KMS-11 (cell line): ENCODE measurements around the gene KLHL20.

ENCODE experiments used
- H2AFZ ChIP-seq: fragments of 200-600 bp; sonication (generic); 2 replicates; pipeline ENCODE4 v1.6.1; 2016; ENCODE audit warnings: antibody characterized with exemption, mixed run types, low read depth
- H3K27ac ChIP-seq: fragments of 200-600 bp; sonication (generic); 2 replicates; pipeline ENCODE4 v1.6.1; 2016; ENCODE audit warnings: mild to moderate bottlenecking, mixed run types
- H3K27me3 ChIP-seq: fragments of 200-600 bp; sonication (generic); 2 replicates; pipeline ENCODE4 v1.6.1; 2017; ENCODE audit warnings: mild to moderate bottlenecking, low read depth, mixed run types, moderate library complexity; ENCODE audit not compliant: insufficient read depth
- H3K36me3 ChIP-seq: fragments of 200-600 bp; sonication (generic); 2 replicates; pipeline ENCODE4 v1.6.1; 2017; ENCODE audit warnings: mild to moderate bottlenecking, mixed run types; ENCODE audit not compliant: insufficient read depth
- H3K4me1 ChIP-seq: fragments of 200-600 bp; sonication (generic); 2 replicates; pipeline ENCODE4 v1.6.1; 2016; ENCODE audit warnings: mild to moderate bottlenecking, low read depth, mixed run types; ENCODE audit not compliant: poor library complexity, severe bottlenecking
- H3K4me2 ChIP-seq: fragments of 200-600 bp; sonication (generic); 2 replicates; pipeline ENCODE4 v1.7.0; 2016; ENCODE audit warnings: mild to moderate bottlenecking, mixed run types
- H3K4me3 ChIP-seq: fragments of 200-600 bp; sonication (generic); IDR thresholded peaks from 2 replicates; pipeline ENCODE4 v1.6.1; 2017; ENCODE audit warnings: low read depth, low read length, mixed read lengths; ENCODE audit not compliant: insufficient read depth
- H3K79me2 ChIP-seq: fragments of 200-600 bp; sonication (generic); 2 replicates; pipeline ENCODE4 v1.6.1; 2016; ENCODE audit warnings: low read depth, mixed run types; ENCODE audit not compliant: insufficient read depth
- H3K9ac ChIP-seq: fragments of 200-600 bp; sonication (generic); 2 replicates; pipeline ENCODE4 v1.6.1; 2016; ENCODE audit warnings: mild to moderate bottlenecking, mixed run types
- H4K20me1 ChIP-seq: fragments of 200-600 bp; sonication (generic); 2 replicates; pipeline ENCODE4 v1.6.1; 2016; ENCODE audit warnings: mild to moderate bottlenecking, mixed run types; ENCODE audit not compliant: insufficient read depth
- TF ChIP-seq, protein P1 (sequence below): fragments of 200-600 bp; sonication (generic); conservative IDR thresholded peaks from 2 replicates; pipeline ENCODE4 v1.6.1; 2017; ENCODE audit warnings: low read depth, mild to moderate bottlenecking, antibody characterized with exemption, low read length, moderate library complexity, mixed read lengths

The KLHL20 gene

DNA sequence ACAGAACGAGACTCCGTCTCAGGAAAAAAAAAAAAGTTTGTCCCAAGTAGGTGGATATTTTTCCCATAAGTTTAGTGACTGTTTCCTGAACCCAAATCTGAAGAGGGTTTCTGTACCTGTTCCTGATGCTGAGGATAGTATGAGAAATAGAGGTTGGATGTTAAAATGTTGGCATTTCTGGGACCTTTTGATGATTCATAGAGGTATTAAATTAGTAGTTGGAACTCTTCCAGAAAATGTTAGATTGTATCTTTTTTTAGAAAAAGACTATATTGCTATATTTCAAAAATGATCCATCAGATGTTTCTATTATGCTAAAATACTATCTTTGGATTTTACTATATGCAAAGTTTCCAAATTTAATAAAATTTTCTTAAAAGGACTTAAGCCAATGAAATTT lies 112.8 kb downstream of the KLHL20 start:
- H3K27ac ChIP-seq: no peak overlapping the region
- H3K9ac ChIP-seq: no peak overlapping the region
- H3K36me3 ChIP-seq: no peaks in the 10 kb centered on the region
- H3K27me3 ChIP-seq: no peaks in the 10 kb centered on the region
- H2AFZ ChIP-seq: no peak overlapping the region
- H4K20me1 ChIP-seq: no peaks in the 10 kb centered on the region
- peaks cover 24% of the 10 kb centered on the region for H3K79me2 ChIP-seq
- TF ChIP-seq, protein P1, sequence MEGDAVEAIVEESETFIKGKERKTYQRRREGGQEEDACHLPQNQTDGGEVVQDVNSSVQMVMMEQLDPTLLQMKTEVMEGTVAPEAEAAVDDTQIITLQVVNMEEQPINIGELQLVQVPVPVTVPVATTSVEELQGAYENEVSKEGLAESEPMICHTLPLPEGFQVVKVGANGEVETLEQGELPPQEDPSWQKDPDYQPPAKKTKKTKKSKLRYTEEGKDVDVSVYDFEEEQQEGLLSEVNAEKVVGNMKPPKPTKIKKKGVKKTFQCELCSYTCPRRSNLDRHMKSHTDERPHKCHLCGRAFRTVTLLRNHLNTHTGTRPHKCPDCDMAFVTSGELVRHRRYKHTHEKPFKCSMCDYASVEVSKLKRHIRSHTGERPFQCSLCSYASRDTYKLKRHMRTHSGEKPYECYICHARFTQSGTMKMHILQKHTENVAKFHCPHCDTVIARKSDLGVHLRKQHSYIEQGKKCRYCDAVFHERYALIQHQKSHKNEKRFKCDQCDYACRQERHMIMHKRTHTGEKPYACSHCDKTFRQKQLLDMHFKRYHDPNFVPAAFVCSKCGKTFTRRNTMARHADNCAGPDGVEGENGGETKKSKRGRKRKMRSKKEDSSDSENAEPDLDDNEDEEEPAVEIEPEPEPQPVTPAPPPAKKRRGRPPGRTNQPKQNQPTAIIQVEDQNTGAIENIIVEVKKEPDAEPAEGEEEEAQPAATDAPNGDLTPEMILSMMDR: no peak
- H3K4me2 ChIP-seq: no peak overlapping the region
- H3K4me3 ChIP-seq: no peak overlapping the region
- H3K4me1 ChIP-seq: peaks cover 15% of the 10 kb centered on the region

DNA sequence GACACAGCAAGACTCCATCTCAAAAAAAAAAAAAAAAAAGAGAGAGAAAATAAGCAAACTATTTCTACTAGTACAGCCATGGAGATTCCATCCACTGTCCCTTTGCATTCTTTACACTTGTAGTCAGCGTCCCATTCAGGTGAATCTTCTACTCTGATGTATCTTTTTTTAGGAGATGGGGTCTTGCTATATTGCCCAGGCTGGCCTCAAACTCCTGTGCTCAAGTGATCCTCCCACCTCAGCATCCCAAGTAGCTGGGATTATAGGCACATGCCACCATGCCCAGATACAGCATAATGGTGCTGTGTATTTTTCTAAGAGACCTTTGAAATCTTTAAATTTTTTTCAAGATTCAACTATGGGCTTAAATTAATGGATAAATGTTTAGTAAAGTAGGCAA lies 118.0 kb downstream of the KLHL20 start:
- no peaks in the 10 kb centered on the region for H3K36me3 ChIP-seq
- no peaks in the 10 kb centered on the region for H3K27me3 ChIP-seq
- no peaks in the 10 kb centered on the region for H4K20me1 ChIP-seq
- no peak overlapping the region for H3K27ac ChIP-seq
- TF ChIP-seq, protein P1: no peak
- H2AFZ ChIP-seq: no peak overlapping the region
- no peak overlapping the region for H3K4me2 ChIP-seq
- no peak overlapping the region for H3K9ac ChIP-seq
- H3K79me2 ChIP-seq: no peaks in the 10 kb centered on the region
- no peak overlapping the region for H3K4me3 ChIP-seq
- no peaks in the 10 kb centered on the region for H3K4me1 ChIP-seq
